HepG2 (cell line): ENCODE measurements around the gene SDC1. TPM values are rescaled to one million over a fixed set of nuclear protein-coding genes. Genes with fewer than 3 reads are reported as not detected.

Experiments used
- CREB1 ChIP-seq, 2 experiments: fragments of 450-650 bp in 1 of 2; IDR thresholded peaks; 2 replicates each; pipeline ENCODE4 v1.6.1; 2016 to 2017; ENCODE audit warnings: control low read depth in 1 of 2, mild to moderate bottlenecking in 1 of 2, missing compliant biosample characterization in 1 of 2, missing genetic modification characterization in 1 of 2
- GATA4 ChIP-seq: sonication (generic); IDR thresholded peaks from 2 replicates; pipeline ENCODE4 v1.6.1; 2016; ENCODE audit warnings: antibody characterized with exemption, low read depth, borderline replicate concordance
- HOMEZ ChIP-seq: IDR thresholded peaks from 2 replicates; pipeline ENCODE4 v1.6.1; 2016; ENCODE audit warnings: low read depth
- ISL2 ChIP-seq: sonication (generic); formaldehyde crosslinking; IDR thresholded peaks from 2 replicates; pipeline ENCODE4 v1.5.0; 2020; ENCODE audit warnings: missing genetic modification reagents
- JUNB ChIP-seq: sonication (generic); formaldehyde crosslinking; IDR thresholded peaks from 2 replicates; pipeline ENCODE4 v1.8.0; 2022; ENCODE audit warnings: missing genetic modification reagents, mild to moderate bottlenecking, borderline replicate concordance
- KLF12 ChIP-seq: sonication (generic); formaldehyde crosslinking; IDR thresholded peaks from 2 replicates; pipeline ENCODE4 v1.4.0; 2020; ENCODE audit warnings: missing genetic modification reagents, borderline replicate concordance
- MAFF ChIP-seq: IDR thresholded peaks from 2 replicates; pipeline ENCODE4 v1.6.1; 2011; ENCODE audit warnings: low read depth, low read length, improper control_type of control experiment
- MIER3 ChIP-seq: IDR thresholded peaks from 2 replicates; pipeline ENCODE4 v1.6.1; 2016; ENCODE audit warnings: missing compliant biosample characterization, borderline replicate concordance
- RAD51 ChIP-seq: fragments of 450-650 bp; IDR thresholded peaks from 2 replicates; pipeline ENCODE4 v1.6.1; 2016; ENCODE audit warnings: borderline replicate concordance
- SETDB1 ChIP-seq: sonication (generic); formaldehyde crosslinking; IDR thresholded peaks from 2 replicates; pipeline ENCODE4 v1.5.1; 2020; ENCODE audit warnings: missing genetic modification reagents, mild to moderate bottlenecking, borderline replicate concordance
- SPEN ChIP-seq: sonication (generic); formaldehyde crosslinking; IDR thresholded peaks from 2 replicates; pipeline ENCODE4 v1.5.1; 2020; ENCODE audit warnings: low read depth, mild to moderate bottlenecking, missing genetic modification reagents
- TRIM22 ChIP-seq: fragments of 450-650 bp; IDR thresholded peaks from 2 replicates; pipeline ENCODE4 v1.6.1; 2017
- TRIM24 ChIP-seq: sonication (generic); formaldehyde crosslinking; IDR thresholded peaks from 2 replicates; pipeline ENCODE4 v1.8.0; 2022; ENCODE audit warnings: mild to moderate bottlenecking, missing genetic modification reagents
- ZFAT ChIP-seq: sonication (generic); formaldehyde crosslinking; conservative IDR thresholded peaks from 2 replicates; pipeline ENCODE4 v1.8.1; 2023; ENCODE audit warnings: missing genetic modification reagents, inconsistent platforms
- ZNF251 ChIP-seq: sonication (generic); formaldehyde crosslinking; IDR thresholded peaks from 2 replicates; pipeline ENCODE4 v1.9.0; 2021; ENCODE audit warnings: mild to moderate bottlenecking, missing genetic modification reagents
- ZNF260 ChIP-seq: sonication (generic); formaldehyde crosslinking; IDR thresholded peaks from 2 replicates; pipeline ENCODE4 v1.4.0; 2020; ENCODE audit warnings: missing genetic modification reagents, low read depth, mild to moderate bottlenecking, borderline replicate concordance
- ZNF282 ChIP-seq: fragments of 450-650 bp; IDR thresholded peaks from 2 replicates; pipeline ENCODE4 v1.6.1; 2018; ENCODE audit not compliant: partially characterized antibody
- ZNF567 ChIP-seq: sonication (generic); formaldehyde crosslinking; IDR thresholded peaks from 2 replicates; pipeline ENCODE4 v1.8.1; 2023; ENCODE audit warnings: mild to moderate bottlenecking, missing genetic modification reagents, borderline replicate concordance
- ZNF616 ChIP-seq: sonication (generic); formaldehyde crosslinking; IDR thresholded peaks from 2 replicates; pipeline ENCODE4 v1.5.0; 2020; ENCODE audit warnings: low read depth, mild to moderate bottlenecking, missing genetic modification reagents
- ZNF782 ChIP-seq: sonication (generic); formaldehyde crosslinking; IDR thresholded peaks from 2 replicates; pipeline ENCODE4 v1.4.0; 2020; ENCODE audit warnings: missing genetic modification reagents, mild to moderate bottlenecking, borderline replicate concordance
- ZNF788 ChIP-seq: sonication (generic); formaldehyde crosslinking; IDR thresholded peaks from 2 replicates; pipeline ENCODE4 v1.5.0; 2020; ENCODE audit warnings: mild to moderate bottlenecking, missing genetic modification reagents, borderline replicate concordance
- ZSCAN31 ChIP-seq: sonication (generic); formaldehyde crosslinking; IDR thresholded peaks from 2 replicates; pipeline ENCODE4 v1.5.0; 2020; ENCODE audit warnings: low read depth, mild to moderate bottlenecking, missing genetic modification reagents
- polyA plus RNA-seq, 8 experiments: library from polyadenylated mRNA; depleted of rRNA in 3 of 8; stranded (reverse) in 7 of 8; unstranded in 1 of 8; fragments of >200 nt; fragmentation: Illumina TruSeq in 4 of 8; extraction: Trizol in 4 of 8; gene quantifications; 2 replicates each; pipeline versions ENCODE4 v1.2.1 to v1.2.3, GENCODE V29; 2011 to 2016; ENCODE audit warnings: low read depth in 4 of 8, missing spikeins in 1 of 8, mixed read lengths in 1 of 8; ENCODE audit not compliant: insufficient read depth in 1 of 8
- total RNA-seq, 5 experiments: library from RNA; depleted of rRNA; stranded (reverse); fragments of >200 nt; fragmentation: Illumina TruSeq; extraction: Trizol; gene quantifications; 2 replicates each; pipeline ENCODE4 v1.2.3, GENCODE V29; 2016; ENCODE audit warnings: low read depth in 1 of 5
- TF ChIP-seq, protein P1 (sequence below): sonication (generic); formaldehyde crosslinking; IDR thresholded peaks from 2 replicates; pipeline ENCODE4 v1.4.0; 2020; ENCODE audit warnings: mild to moderate bottlenecking, missing genetic modification reagents
- TF ChIP-seq, protein P2 (sequence below): sonication (generic); formaldehyde crosslinking; IDR thresholded peaks from 2 replicates; pipeline ENCODE4 v1.4.0; 2020; ENCODE audit warnings: missing genetic modification reagents

SDC1 gene
- total and polyA plus RNA-seq, 2 of the 13 experiments (the other 11 are each of a cell fraction or from before 2014, with no cell fraction given) = 108 to 119 TPM

- TF ChIP-seq GATA4 (0 out of 2 replicates have a peak, but pooled peaks have one; percentile 41), SETDB1 (CRISPR knock-in tag) (no peak), KLF12 (CRISPR knock-in tag) (no peak), TRIM24 (CRISPR knock-in tag) (no peak), ZNF616 (no peak), ZSCAN31 (CRISPR knock-in tag) (no peak), JUNB (CRISPR knock-in tag) (no peak), ZNF282 (no peak), MIER3 (CRISPR knock-in tag) (peak; percentile 82; the same call in 1 of the 2 replicates), RAD51 (no peak), ZNF260 (CRISPR knock-in tag) (no peak), ISL2 (CRISPR knock-in tag) (no peak; the same call in none of the 2 replicates), HOMEZ (CRISPR knock-in tag) (peak; percentile 56; the same call in 1 of the 2 replicates), ZNF788 (peak; percentile 81; the same call in 1 of the 2 replicates), SPEN (peak; percentile 95), ZNF782 (no peak), ZFAT (CRISPR knock-in tag) (no peak), CREB1 (IDR thresholded peaks at IDR 0.05) (peak; percentile 71), CREB1 (CRISPR knock-in tag; IDR thresholded peaks at IDR 0.05) (no peak; the same call in 1 of the 2 replicates), MAFF (0 out of 2 replicates have a peak, but pooled peaks have one; percentile 27), TRIM22 (no peak), ZNF567 (CRISPR knock-in tag) (peak; percentile 61; the same call in 1 of the 2 replicates), ZNF251 (CRISPR knock-in tag) (peak; percentile 9; the same call in 1 of the 2 replicates)
- TF ChIP-seq, protein P1, sequence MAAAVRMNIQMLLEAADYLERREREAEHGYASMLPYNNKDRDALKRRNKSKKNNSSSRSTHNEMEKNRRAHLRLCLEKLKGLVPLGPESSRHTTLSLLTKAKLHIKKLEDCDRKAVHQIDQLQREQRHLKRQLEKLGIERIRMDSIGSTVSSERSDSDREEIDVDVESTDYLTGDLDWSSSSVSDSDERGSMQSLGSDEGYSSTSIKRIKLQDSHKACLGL (CRISPR knock-in tag) = peak; percentile 55; the same call in 1 of the 2 replicates
- TF ChIP-seq, protein P2, sequence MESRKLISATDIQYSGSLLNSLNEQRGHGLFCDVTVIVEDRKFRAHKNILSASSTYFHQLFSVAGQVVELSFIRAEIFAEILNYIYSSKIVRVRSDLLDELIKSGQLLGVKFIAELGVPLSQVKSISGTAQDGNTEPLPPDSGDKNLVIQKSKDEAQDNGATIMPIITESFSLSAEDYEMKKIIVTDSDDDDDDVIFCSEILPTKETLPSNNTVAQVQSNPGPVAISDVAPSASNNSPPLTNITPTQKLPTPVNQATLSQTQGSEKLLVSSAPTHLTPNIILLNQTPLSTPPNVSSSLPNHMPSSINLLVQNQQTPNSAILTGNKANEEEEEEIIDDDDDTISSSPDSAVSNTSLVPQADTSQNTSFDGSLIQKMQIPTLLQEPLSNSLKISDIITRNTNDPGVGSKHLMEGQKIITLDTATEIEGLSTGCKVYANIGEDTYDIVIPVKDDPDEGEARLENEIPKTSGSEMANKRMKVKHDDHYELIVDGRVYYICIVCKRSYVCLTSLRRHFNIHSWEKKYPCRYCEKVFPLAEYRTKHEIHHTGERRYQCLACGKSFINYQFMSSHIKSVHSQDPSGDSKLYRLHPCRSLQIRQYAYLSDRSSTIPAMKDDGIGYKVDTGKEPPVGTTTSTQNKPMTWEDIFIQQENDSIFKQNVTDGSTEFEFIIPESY (CRISPR knock-in tag) = peak; percentile 87
Measured at GRCh38 chr2:20215183-20216040, 9.5 kb downstream of the SDC1 start (continued).
